Karpas-422 (cell line): ENCODE results near the gene SORBS1. TPM values are rescaled to one million over a fixed set of nuclear protein-coding genes. Genes with fewer than 3 reads are reported as not detected.

ENCODE experiments used
- DNase-seq: peaks from one replicate; pipeline ENCODE4 v3.0.0-alpha.2; 2015
- H2AFZ ChIP-seq: fragments of 200-600 bp; sonication (generic); 2 replicates; pipeline ENCODE4 v1.6.1; 2014; ENCODE audit warnings: antibody characterized with exemption, low read length, mixed read lengths
- H3K27ac ChIP-seq: fragments of 200-600 bp; sonication (generic); 2 replicates; pipeline ENCODE4 v1.5.1; 2014; ENCODE audit warnings: mild to moderate bottlenecking, low read length, moderate library complexity
- H3K27me3 ChIP-seq: fragments of 200-600 bp; sonication (generic); 2 replicates; pipeline ENCODE4 v1.6.1; 2014; ENCODE audit warnings: low read length, mixed read lengths
- H3K36me3 ChIP-seq: fragments of 200-600 bp; sonication (generic); 2 replicates; pipeline ENCODE4 v1.6.1; 2014; ENCODE audit warnings: low read length, mixed read lengths; ENCODE audit not compliant: insufficient read depth
- H3K4me1 ChIP-seq: fragments of 200-600 bp; sonication (generic); 2 replicates; pipeline ENCODE4 v1.6.1; 2014; ENCODE audit warnings: mild to moderate bottlenecking, low read length, mixed read lengths
- H3K4me2 ChIP-seq: fragments of 200-600 bp; sonication (generic); 2 replicates; pipeline ENCODE4 v1.6.1; 2014; ENCODE audit warnings: low read length, low read depth, mild to moderate bottlenecking; ENCODE audit not compliant: poor library complexity, severe bottlenecking
- H3K4me3 ChIP-seq: fragments of 200-600 bp; sonication (generic); 2 replicates; pipeline ENCODE4 v1.5.1; 2014; ENCODE audit warnings: mild to moderate bottlenecking, antibody characterized with exemption, low read length, mixed read lengths
- H3K79me2 ChIP-seq: fragments of 200-600 bp; sonication (generic); 2 replicates; pipeline ENCODE4 v1.6.1; 2014; ENCODE audit warnings: mild to moderate bottlenecking, low read length, mixed read lengths
- H3K9ac ChIP-seq: fragments of 200-600 bp; sonication (generic); 2 replicates; pipeline ENCODE4 v1.6.0; 2014; ENCODE audit warnings: low read length
- H3K9me2 ChIP-seq: fragments of 200-600 bp; sonication (generic), shearing (Covaris generic); replicated peaks from 2 replicates; pipeline ENCODE4 v1.6.0; 2014; ENCODE audit warnings: mild to moderate bottlenecking, low read length, moderate library complexity; ENCODE audit not compliant: insufficient read depth
- H3K9me3 ChIP-seq: fragments of 300-700, 200-600 bp; sonication (generic); 2 replicates; pipeline ENCODE4 v1.6.1; 2014; ENCODE audit warnings: low read length, mixed read lengths
- H4K20me1 ChIP-seq: fragments of 200-600 bp; sonication (generic); 2 replicates; pipeline ENCODE4 v1.6.1; 2014; ENCODE audit warnings: mild to moderate bottlenecking, antibody characterized with exemption, low read length, low read depth; ENCODE audit not compliant: insufficient read depth
- total RNA-seq: library from RNA; depleted of rRNA; stranded (reverse); fragments of >200 nt; shearing (Covaris generic); gene quantifications from 2 replicates; pipeline ENCODE4 v1.2.3, GENCODE V29; 2014; ENCODE audit warnings: low replicate concordance

The SORBS1 gene
- total RNA-seq, 1 experiment from 2014 or later: 0.15 TPM

DNA sequence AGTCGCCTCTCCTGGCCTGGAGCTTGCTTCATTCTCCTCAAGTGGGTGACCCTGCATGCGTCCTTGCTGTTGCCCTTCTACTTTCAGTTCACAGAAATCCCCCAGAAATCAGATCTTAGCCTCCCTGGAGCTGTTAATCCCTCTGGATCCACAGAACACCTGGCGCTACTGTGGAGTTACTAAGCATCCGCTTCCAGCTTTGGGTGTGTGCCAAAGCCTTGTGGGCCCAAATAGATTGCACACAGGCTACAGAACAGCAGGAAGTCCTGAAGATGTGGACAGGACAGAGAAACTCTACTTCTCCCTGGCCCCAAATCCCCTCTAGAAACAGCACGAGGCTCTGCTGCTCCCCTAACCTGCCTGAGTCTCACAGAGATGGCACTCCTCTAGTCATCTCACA lies 233.8 kb downstream of the SORBS1 start:
- Histone ChIP-seq H3K27ac (no peak overlapping the region), H3K4me2 (no peak overlapping the region), H3K4me3 (no peak overlapping the region), H3K9me2 (no peaks in the 10 kb centered on the region), H3K79me2 (no peaks in the 10 kb centered on the region), H3K9me3 (no peaks in the 10 kb centered on the region), H3K36me3 (no peaks in the 10 kb centered on the region), H3K9ac (no peak overlapping the region), H4K20me1 (no peaks in the 10 kb centered on the region), H3K27me3 (no peaks in the 10 kb centered on the region), H3K4me1 (no peaks in the 10 kb centered on the region), H2AFZ (no peak overlapping the region)
- no peak for DNase-seq

DNA sequence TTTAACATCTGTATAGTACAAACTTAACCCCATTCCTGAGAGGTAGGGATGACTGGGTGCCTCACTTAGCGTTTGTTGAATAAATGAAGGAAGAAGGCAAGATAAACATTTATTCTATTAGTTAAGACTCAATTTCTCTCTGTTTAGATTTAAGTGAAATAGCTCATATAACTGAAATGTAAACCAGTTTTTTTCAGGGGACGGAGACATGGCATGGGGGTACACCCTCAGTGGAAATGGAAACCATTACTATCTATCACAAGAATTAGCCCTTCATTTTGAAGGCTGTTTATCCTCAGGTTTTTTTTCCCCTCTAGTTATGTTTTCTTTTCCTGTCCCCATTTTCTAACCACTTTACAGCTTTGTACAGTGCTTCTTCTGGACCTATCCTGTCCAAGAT lies 234.8 kb downstream of the SORBS1 start:
- no peak overlapping the region for H3K4me3 ChIP-seq
- no peaks in the 10 kb centered on the region for H3K79me2 ChIP-seq
- DNase-seq: no peak
- H3K9ac ChIP-seq: no peak overlapping the region
- no peaks in the 10 kb centered on the region for H3K27me3 ChIP-seq
- H3K9me3 ChIP-seq: no peaks in the 10 kb centered on the region
- no peak overlapping the region for H2AFZ ChIP-seq
- no peak overlapping the region for H3K27ac ChIP-seq
- H3K4me1 ChIP-seq: no peaks in the 10 kb centered on the region
- H3K9me2 ChIP-seq: no peaks in the 10 kb centered on the region
- H3K4me2 ChIP-seq: no peak overlapping the region
- no peaks in the 10 kb centered on the region for H3K36me3 ChIP-seq
- no peaks in the 10 kb centered on the region for H4K20me1 ChIP-seq

DNA sequence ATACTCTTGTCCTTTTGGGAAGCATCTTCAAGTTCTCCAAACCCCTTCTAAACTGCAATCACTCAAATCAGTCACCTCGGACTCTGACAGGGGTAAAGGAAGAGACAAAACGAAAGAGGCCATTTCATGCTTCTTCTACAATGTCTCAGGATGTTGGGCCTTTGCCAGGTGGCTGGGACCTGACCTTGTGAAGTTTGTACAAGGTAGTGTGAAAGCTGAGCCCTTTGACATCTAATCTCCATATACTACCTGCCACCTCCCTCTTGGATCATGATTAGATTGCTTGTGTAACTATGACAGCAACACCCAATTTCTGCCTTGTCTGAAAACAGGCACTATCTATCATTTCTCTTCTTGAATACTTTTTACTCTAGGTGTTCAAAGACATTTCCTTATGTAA lies 235.3 kb downstream of the SORBS1 start:
- DNase-seq: no peak
- Histone ChIP-seq H4K20me1 (no peaks in the 10 kb centered on the region), H3K9me3 (no peaks in the 10 kb centered on the region), H3K27me3 (no peaks in the 10 kb centered on the region), H3K4me3 (no peak overlapping the region), H2AFZ (no peak overlapping the region), H3K4me2 (no peak overlapping the region), H3K36me3 (no peaks in the 10 kb centered on the region), H3K4me1 (no peaks in the 10 kb centered on the region), H3K79me2 (no peaks in the 10 kb centered on the region), H3K27ac (no peak overlapping the region), H3K9ac (no peak overlapping the region), H3K9me2 (no peaks in the 10 kb centered on the region)

DNA sequence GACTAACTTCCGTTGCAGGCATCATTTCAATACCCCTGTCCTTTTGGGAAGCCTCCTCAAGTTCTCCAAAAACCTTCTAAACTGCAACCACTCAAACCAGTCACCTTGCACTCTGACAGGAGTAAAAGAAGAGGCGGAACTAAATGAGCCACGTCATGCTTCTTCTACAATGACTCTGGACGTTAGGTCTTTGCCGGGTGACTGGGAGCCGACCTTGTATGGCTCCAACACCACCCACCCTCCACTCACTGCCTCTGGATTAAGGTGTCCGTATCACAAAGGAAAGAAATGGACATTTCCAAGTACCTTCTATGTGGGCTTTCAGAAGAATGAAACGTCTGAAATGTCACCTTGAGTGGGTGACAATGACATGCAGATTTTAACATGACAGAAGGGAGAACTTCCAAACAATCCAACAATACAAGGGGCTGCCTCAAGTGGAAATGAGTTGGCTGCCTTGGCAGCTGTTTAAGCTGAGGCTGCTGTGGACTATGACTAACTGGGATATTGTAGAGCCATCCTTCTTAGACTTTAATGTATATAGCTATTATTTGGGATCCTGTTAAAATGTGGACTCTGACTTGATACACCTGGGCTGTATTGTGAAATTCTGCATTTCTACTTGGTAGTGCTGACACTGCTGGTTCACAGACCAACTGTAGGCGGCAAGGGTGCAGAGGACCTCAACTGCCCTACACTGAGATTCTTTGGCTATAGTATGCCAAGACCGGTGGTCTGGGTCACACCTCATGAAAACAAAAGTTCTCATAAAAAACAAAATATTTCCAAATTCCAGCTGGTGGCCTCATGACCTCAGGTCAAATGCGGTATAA lies 236.5 kb downstream of the SORBS1 start:
- no peak overlapping the region for H3K4me3 ChIP-seq
- no peak for DNase-seq
- H3K36me3 ChIP-seq: no peaks in the 10 kb centered on the region
- no peak overlapping the region for H3K9ac ChIP-seq
- no peaks in the 10 kb centered on the region for H3K9me3 ChIP-seq
- H3K4me1 ChIP-seq: no peaks in the 10 kb centered on the region
- H3K27ac ChIP-seq: no peak overlapping the region
- H3K79me2 ChIP-seq: no peaks in the 10 kb centered on the region
- no peaks in the 10 kb centered on the region for H3K27me3 ChIP-seq
- no peaks in the 10 kb centered on the region for H3K9me2 ChIP-seq
- H2AFZ ChIP-seq: no peak overlapping the region
- no peak overlapping the region for H3K4me2 ChIP-seq
- no peaks in the 10 kb centered on the region for H4K20me1 ChIP-seq

DNA sequence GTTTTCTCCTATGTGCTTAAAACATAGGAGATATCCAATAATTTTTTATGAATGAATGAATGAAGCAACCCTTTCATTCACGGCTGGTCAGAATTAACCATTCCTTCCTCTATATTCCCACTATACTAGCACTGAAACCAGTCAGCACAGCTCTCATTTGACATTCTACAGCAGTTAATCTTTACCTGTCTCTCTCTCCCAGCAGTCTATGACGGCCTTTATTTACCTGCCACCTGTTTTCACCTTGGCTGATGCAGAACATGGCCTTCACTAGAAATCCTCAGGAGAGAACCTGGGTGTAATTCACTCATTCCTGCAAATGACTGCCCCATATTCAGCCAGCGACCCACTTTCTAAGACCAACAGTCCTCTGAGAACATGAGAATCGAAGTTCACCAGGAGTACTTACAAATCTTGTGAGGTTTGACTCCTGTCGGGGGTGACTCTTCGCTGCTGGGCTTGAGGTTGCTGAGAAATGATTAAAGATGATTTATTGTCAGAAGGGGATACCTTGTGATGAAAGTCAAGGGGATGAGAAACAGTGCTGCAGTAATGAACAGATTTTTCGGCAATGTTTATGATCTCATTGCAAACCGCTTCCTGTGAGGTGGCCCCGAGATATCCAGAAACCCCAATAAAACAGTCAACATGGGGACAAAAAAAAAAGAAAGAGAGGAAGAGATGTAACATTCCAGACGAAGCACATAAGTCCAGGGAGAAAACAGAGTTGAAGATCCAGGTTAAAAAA lies 239.4 kb downstream of the SORBS1 start:
- H2AFZ ChIP-seq: no peak overlapping the region
- no peak overlapping the region for H3K27ac ChIP-seq
- H3K27me3 ChIP-seq: no peaks in the 10 kb centered on the region
- H3K9me2 ChIP-seq: no peaks in the 10 kb centered on the region
- H3K4me1 ChIP-seq: no peaks in the 10 kb centered on the region
- no peaks in the 10 kb centered on the region for H4K20me1 ChIP-seq
- DNase-seq: no peak
- no peaks in the 10 kb centered on the region for H3K36me3 ChIP-seq
- no peaks in the 10 kb centered on the region for H3K79me2 ChIP-seq
- no peak overlapping the region for H3K4me3 ChIP-seq
- no peak overlapping the region for H3K4me2 ChIP-seq
- H3K9me3 ChIP-seq: no peaks in the 10 kb centered on the region
- no peak overlapping the region for H3K9ac ChIP-seq

DNA sequence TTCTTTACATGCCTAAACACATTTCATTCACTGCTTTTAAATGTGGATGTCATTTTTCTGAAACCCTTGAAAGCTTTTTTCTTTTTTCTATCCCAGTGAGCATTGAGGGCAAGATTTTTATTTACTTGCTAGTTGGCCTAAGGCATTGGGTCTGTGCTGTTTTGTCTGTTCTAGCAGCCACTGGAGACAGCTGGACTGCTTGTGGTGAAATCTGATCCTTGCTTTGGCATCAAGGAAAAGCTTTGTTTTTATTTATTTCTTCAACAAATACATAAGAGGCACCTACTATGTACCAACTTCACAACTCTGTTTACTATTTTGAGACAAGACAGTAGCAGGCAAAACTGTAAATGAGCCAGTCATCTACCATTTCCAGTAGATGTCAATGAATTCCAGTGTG lies 241.9 kb downstream of the SORBS1 start:
- no peak overlapping the region for H2AFZ ChIP-seq
- H3K4me2 ChIP-seq: no peak overlapping the region
- no peaks in the 10 kb centered on the region for H3K79me2 ChIP-seq
- no peaks in the 10 kb centered on the region for H3K36me3 ChIP-seq
- no peaks in the 10 kb centered on the region for H3K27me3 ChIP-seq
- no peak overlapping the region for H3K9ac ChIP-seq
- DNase-seq: no peak
- no peaks in the 10 kb centered on the region for H3K4me1 ChIP-seq
- H3K9me3 ChIP-seq: no peaks in the 10 kb centered on the region
- no peaks in the 10 kb centered on the region for H3K9me2 ChIP-seq
- H3K4me3 ChIP-seq: no peak overlapping the region
- H3K27ac ChIP-seq: no peak overlapping the region
- H4K20me1 ChIP-seq: no peaks in the 10 kb centered on the region

DNA sequence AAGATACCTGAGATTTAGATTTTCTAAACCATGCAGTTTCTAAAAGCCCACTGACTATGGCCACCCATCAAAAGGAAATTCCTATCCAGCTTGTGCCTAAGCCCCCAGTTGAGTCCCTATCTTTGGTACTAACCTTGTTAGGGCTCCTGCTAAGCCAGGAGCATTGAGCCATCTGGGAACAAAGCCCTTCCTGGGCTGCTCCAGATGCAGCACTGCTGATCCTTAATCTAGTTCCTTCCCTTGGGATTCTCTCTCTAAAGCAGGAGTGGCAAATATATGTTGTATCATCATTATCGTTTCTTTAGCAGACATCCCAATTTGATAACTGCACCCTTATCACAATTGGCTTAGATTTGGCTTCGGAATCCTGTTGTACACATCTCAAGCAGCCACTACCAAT lies 245.7 kb downstream of the SORBS1 start:
- H3K4me2 ChIP-seq: no peak overlapping the region

DNA sequence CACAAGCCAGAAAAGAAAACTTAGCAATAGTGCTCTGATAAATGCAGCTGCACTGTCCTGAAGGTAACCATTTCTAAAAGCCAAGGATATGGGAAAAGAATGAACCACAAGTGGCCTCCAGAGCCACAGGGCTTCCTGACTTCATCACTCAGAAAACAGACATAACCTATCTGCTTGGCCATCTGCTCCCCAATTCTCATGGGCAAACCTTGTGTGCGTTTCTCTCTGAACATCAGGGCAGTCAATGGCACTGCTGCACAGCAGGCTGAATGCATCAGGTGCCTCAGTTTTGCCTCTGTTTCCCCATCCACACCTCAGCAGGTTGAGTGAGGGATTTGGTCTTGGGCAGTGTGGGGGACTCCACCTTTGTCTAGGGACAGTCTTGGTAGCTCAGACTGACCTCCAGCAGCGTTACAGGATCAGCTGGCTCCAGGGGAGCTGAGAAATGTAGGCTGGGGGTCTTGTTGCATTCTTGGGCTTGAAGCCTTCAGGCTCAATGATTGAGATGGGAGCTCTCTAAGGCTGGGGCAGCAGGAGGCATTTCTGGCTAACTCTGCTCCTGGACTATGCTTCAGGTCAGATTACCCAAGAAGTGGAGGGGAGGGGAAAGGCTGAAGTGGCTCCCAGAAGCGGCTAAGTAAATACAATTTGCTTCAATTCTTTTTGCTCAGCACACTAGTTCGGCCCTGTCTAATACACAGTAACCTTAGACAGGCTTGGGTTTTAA lies 246.8 kb downstream of the SORBS1 start:
- Histone ChIP-seq H2AFZ (no peak overlapping the region), H3K4me3 (no peak overlapping the region), H3K27me3 (no peaks in the 10 kb centered on the region), H3K9me2 (no peaks in the 10 kb centered on the region), H4K20me1 (no peaks in the 10 kb centered on the region), H3K36me3 (no peaks in the 10 kb centered on the region), H3K79me2 (no peaks in the 10 kb centered on the region), H3K9me3 (no peaks in the 10 kb centered on the region), H3K4me1 (no peaks in the 10 kb centered on the region), H3K4me2 (no peak overlapping the region), H3K9ac (no peak overlapping the region), H3K27ac (no peak overlapping the region)
- DNase-seq: no peak

More for the DNA sequence above, 245.7 kb downstream of the SORBS1 start:
- Histone ChIP-seq H4K20me1 (no peaks in the 10 kb centered on the region), H3K4me3 (no peak overlapping the region), H3K4me1 (no peaks in the 10 kb centered on the region), H3K9me3 (no peaks in the 10 kb centered on the region), H3K36me3 (no peaks in the 10 kb centered on the region), H2AFZ (no peak overlapping the region), H3K9me2 (no peaks in the 10 kb centered on the region), H3K27ac (no peak overlapping the region), H3K27me3 (no peaks in the 10 kb centered on the region), H3K9ac (no peak overlapping the region), H3K79me2 (no peaks in the 10 kb centered on the region)
- DNase-seq: no peak
